G401.6 (cell line): ENCODE results near the gene ANKRD33B.
"Not testable (repeated sequence)": the region's sequence is repeated elsewhere in the genome, so short reads cannot be mapped to it uniquely, and the experiment has no call there.

Source experiments
- FAIRE-seq: peaks from 2 replicates; lab custom pipeline; 2012; peaks lifted over from hg19 to GRCh38; lab: Jason Lieb, UNC

Gene ANKRD33B

DNA sequence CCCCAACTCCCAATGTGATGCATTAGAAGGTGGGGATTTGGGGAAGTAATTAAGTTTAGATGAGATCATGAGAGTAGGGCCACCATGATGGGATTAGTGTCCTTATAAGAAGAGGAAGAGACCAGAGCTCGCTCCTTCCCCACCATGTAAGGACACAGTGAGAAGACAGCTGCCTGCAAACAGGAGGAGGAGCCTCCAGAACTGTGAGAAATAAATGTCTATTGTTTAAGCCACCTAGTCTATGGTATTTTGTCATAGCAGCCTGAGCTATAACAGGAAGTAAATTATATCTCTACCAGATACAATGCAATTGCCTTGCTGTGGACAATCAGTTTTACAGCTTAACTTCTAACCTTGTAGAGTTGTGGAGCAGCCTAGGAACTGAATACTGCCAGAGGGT, 58.0 kb downstream of the ANKRD33B start:
- FAIRE-seq = no peak

DNA sequence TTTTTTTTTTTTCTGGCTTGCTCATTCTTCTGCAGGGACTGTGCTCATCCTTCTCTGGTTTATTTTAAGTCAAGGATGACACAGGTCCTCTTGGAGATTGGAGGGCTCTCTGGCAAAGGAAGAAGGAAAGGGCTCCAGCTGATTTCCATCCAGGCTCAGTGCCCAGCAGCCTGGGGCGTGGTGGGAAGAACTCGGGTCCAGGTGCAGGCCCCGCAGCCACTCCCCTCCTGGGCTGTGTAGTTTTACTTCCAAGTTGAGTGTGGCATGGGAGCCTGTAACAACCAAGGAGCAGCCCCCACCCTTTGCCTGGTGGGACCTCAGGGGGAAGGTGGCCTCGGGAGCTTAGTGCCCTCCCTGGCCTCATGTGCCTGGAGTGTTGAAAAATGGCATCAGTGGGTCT, 58.9 kb downstream of the ANKRD33B start:
- FAIRE-seq = no peak

DNA sequence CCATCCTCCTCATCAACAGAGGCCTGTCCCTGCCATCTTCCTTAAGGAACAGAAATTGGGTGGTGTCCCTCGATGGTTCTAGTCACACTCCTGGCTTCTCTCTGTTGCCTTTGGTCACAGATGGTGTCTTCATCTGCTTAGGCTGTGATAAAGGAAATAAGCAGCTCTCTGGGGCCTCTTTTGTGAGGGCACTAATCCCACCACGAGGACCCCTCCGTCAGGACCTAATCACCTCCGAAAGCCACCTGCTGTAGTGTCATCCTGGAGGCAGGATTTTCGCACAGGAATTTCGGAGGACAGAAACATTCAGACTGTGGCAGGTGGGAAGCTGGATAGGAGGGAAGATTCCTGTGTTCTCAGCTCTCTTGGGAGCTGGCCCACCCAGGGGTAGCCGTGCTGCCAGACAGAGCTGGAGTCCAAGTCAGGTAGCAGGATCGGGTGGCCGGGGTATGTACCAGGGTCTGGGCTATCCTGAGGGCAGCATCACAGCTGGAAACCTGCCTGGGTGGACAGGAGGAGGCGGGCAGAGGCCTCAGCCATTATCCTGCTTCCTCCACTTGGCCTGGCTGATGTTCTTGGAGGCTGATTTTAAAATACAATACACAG, 59.5 kb downstream of the ANKRD33B start:
- no peak for FAIRE-seq

DNA sequence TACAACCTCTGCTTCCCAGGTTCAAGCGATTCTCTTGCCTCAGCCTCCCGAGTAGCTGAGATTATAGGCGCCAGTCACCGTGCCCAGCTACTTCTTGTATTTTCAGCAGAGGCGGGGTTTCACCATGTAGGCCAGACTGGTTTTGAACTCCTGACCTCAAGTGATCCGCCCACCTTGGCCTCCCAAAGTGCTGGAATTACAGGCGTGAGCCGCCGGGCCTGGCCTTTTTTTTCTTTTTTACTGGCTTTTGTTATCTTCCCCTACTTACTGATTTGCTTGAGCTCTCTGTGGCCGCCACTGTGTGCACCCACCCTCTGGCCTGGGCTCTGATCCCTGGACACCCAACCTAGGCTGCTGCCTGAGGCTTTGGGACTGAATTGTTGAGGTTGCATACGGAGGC, 60.3 kb downstream of the ANKRD33B start:
- FAIRE-seq = no peak

DNA sequence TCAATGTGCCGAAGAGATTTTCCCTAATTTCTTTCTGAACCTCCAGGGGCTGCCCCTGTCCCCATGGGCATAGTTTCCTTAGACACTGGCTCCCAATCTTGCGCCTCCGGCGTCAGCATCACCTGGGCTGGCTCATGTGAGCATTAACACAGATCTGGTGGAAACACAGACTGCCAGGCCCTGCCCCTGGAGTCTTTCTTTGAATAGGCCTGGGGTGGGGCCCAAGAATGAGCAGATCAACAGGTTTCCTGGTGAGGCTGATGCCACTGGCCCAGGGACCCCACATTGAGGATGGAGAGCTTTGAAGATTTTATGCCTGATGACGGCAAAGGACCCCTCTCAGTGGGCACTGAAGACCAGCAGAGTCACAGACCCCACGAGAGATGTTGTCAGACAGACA, 60.8 kb downstream of the ANKRD33B start:
- no peak for FAIRE-seq

DNA sequence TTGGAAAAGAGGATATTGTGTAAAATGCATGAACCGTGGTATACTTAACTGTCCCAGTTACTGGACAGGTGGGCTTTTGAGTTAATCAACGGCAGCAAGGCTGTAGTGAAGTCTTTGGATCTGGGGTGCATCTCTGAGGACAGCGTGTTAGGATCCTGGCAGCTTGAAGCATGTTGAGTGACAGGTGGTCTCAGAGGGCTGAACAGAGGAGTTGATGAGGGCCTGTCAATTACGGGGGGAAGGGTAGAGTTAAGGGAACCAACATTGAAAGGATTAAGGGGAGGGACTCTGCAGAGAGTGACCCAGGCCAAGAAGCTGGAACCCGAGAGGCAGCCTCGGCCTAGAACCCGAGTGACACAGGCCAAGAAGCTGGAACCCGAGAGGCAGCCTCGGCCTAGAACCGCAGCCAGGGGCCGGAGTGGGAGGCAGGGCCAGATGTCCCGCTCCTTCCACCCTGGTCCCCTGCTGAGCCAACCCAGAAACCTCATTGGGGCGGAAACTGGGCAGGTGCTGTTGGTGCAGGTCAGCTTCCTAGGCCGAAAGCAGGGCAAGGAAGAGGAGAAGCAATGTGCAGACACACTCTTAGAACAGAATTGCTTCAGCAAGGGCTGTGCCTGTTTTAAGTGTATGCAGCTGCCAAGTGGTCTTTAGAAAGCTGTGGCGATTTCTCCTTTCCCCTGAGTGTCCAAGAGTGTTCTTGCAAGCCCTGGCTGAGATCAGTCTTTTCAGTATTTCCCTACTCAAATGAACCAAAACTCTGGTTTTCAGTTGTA, 62.0 kb downstream of the ANKRD33B start:
- no peak for FAIRE-seq

DNA sequence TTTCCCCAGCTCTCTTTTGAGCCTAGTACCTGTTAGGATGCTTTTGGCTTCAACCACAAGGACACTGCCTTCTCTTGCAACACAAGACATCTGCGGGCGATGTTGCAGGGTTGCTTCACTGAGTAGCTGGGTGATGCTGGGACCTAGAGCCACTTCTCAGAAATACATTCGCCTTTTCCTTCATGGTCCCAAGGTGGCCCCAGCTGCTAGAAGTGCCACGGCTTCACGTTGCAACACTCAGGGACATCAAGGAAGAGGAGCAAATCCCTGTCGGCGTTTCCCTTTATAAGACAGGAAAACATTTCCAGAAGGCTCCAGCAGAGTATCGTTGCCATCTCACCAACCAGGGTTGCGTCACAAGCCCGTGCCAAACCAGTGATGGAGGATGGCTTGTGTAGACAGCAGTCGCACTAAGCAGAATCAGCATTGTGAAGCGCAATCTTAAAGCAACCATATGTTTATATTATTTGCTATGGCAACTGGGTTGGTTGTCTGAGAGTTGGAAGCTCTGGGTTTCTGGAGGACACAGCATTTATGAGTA, 62.7 kb downstream of the ANKRD33B start:
- no peak for FAIRE-seq

DNA sequence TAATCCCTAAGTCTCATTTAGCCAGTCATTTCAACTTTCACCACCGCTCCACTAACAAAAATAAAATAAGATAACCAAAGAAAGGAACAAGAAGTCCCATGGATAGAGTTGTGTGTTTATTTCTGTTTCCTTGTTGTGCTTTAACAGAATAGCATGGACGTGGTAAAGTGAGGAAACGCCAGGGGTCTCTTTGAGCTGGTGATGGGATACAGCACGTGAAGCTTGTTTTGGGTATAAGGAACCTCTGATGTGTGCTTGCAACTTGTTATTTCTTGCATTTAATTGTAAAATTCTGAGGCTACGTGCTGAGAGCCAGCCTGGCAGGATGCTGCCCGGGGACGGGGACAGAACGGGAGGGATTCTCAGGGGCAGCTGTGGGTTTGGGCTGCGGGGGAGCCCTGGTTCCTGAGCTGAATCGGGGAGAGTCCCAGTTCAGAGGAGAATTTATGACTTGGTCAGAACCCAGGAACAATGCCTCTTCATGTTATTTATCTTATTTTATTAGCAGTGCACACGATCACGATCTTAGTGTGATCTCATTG, 63.4 kb downstream of the ANKRD33B start:
- FAIRE-seq = no peak

DNA sequence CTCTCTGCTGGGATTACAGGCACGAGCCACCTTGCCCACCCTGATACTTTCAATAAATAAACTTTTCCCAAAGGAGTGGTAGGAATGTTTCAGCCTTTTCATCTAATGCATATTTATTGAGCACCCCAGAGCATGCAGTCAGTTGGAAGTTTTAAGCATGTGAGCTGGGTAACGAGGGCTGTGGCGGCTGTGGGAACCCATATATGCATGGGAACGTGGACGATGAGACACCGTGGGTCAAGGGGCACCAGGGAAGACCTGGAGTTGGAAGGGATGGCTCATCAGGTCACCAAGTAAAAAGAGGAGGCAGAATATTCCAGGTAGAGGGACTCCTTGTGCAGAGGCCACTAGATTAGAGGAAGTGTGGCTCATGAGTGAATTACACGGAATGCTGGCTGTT, 64.7 kb downstream of the ANKRD33B start:
- no peak for FAIRE-seq

DNA sequence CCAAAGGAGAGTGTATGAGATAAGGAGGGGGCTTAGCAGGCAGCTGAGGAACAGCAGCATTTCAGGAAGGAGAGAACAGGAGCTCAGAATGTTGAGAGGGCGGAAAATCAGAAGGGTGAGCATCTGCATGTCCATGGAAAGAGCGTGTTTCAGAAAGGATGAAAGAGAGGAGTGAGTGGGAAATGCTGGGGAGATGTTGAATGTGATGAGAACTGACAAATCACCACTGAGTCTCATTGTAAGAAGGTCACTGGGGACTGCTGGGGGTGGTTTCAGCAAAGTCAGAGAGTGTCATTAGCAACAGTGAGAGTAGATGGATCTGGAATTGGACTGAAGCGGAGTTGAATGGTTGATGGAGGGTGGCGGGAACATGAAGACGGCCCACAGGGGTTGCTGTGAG, 65.8 kb downstream of the ANKRD33B start:
- no peak for FAIRE-seq

DNA sequence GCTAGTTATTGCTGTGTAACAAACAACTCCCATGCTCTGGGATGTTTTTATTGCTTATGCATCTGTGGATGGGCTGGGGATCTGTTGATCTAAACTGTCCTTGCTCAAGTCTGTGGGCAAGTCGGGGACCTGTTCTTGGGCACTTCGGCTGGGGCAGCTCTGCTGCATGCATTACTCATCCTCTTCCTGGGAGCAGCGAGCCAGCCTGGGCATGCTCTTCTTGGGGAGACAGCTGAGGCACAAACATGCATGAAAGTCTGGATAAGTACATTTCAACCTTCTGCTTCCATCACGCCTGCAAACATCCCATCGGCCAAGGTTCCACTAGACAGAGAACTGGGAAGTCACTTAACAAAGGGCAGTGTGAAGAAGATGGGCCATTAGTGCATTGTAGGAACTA, 66.3 kb downstream of the ANKRD33B start:
- FAIRE-seq = no peak

DNA sequence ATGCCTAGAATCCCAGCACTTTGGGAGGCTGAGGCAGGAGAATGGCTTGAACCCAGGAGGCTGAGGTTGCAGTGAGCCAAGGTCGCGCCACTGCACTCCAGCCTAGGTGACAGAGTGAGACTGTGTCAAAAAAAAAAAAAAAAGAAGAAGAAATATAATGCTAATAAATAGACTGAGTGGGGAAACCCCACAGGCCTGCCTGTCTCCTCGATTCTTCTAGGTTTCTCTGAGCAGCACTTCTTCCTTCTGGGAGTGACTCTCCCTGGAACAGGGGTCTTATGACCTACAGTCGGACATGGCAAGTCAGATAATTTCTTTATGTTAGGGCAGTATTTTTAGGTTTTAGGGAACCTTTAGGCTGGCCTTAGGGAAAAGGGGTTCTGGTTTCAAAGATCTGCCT, 66.9 kb downstream of the ANKRD33B start:
- FAIRE-seq = not testable (repeated sequence)

DNA sequence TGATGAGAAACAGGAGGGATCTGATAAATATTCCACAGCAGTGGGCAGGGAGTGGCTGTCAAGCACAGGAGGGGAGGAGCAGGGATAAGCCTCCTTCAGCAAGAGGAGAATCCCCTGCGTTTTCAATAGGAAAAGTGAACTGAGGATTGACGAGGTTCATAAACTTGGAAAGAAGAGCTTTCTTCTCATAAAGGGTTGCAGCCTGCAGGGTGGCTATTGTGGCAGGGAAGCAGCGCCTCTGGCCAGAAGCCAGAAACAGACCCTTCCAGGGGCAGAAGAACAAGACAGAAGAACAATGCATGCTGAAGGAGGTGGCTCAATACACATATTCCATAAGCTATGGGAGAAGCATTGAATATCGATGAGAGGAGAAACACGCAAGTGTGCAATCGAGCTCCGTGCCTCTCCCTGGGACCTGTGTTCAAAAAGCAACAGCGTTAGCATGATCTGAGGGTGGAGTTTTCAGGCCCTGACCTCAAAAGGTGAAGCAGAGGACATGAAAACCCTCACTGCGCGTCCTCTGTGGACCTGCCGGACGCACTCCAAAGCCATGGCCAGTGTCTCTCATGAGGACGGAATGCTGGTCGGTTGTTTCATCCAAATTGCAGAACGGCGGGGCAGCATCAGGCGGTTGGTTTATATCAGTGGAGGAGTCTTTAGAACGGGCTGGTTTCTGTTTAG, 67.6 kb downstream of the ANKRD33B start:
- FAIRE-seq = no peak

DNA sequence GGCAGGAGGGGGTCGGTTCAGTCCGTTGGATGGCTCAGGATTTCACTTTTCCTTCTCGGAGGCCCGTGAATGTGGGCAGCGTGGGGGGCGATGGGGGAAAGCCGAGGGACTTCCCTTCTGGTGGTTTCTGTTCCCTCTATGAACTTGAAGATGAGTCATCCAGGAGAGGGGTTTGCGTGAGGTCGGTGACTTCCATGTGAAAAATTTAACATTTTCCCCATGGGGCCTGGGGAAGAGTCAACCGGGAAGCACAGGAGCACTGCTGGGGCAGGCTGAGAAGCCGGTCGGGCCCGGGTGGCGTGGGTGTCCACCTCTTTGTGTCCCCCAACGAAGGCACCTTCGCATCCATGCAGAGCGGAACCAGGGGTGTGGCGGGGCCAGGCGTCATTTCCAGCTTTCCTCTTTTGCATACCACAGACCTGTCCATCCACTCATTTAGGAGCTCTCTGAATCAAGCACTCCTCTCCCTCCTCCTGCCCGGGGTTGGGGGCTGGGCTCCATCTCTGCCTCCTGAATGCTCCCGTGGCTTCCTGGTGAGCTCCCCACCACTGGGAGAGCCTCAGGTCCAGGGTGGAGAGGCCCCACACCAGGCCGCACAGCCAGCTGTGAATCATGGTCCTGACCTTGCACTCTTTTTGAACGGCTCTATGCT, 68.4 kb downstream of the ANKRD33B start:
- FAIRE-seq = no peak

DNA sequence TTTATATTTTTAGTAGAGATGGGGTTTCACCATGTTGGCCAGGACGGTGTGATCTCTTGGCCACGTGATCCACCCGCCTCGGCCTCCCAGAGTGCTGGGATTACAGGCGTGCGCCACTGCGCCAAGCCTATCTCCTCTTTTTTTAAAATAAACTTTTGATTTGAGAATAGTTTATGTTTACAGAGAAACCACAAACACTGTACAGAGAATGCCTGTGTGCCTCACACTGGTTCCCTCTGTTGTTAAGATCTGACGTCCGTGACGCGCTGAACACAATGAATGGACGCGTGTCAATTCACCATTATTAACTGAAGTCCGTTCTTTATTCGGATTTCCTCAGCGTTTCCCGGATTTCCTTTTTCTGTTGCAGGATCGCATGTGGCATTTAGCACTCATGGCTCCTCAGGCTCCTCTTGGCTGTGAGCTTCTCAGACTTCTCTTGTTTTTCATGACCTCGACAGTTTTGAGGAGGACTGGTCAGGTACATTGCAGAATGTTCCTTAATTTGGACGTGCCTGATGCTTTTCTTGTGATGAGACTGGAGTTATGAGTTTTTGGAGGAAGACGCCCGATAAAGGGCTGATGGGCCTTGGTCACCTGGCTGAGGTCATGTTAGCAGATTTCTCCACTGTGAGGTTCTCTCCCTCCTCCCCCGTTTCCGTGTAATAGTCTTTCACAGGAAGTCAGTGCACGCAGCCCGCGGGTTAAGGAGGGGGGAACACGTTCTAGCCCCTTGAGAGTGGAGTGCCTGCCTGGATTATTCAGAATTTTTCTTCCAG, 69.6 kb downstream of the ANKRD33B start:
- no peak for FAIRE-seq

DNA sequence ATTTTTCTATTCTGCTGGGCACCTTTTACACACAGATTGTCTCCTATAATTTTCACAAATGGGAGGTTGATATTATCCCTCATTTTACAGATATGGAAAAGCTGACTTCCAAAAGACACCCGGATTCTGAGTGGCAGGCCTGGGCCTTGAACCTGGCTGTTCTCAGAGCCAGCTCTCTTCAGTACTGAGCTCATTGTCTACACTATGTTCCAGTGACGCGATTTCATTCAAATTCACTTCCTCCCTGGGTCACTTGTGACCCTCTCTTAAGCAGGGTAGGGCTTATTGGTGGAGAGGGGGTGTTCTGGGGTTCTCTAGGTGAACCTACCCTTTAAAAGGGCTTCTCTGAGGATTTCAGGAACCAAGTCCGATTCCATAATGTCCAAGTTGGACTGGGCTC, 70.2 kb downstream of the ANKRD33B start:
- no peak for FAIRE-seq

DNA sequence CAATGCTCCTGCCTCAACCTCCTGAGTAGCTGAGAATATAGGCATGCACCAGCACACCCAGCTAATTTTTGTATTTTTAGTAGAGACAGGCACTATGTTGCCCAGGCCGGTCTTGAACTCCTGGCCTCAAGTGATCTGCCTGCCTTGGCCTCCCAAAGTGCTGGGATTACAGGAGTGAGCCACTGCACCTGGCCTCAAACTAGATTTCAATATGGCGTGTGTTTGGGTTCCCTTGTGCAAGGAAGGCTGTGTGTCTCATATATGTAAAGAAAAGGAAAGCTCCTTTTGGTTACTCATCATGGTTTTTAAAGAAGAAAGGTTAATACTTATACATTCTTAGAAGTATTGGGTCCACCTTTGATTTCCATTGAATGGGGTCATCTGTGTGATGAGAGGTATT, 70.7 kb downstream of the ANKRD33B start:
- FAIRE-seq = no peak

DNA sequence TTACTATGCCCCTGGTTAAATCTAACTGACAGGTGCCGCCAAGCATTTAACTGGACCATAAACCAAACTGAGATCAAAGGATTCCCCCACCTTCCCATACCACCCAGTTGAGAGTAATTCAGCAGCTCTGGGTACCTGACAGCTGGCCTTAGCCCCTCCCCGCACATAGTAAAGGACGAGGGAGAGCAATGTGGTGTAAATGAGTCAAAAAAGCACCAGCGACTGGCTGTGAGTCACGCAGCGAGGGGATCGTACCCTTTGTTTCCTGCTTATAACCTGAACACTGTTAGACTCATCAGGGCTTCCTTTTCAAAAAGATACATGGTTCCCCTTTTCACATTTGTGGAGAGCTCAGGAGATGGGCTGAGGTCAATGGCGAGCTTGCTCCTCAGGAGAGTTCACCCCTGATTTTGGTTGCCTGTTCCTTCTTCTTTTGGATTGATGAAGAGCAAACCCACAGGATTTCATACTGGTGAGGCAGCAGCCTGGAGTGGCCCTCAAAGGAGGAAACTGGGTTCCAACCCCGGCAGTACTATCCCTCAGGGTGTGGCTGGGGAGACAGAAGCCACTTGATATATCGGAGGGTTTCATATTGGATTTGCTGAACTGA, 71.5 kb downstream of the ANKRD33B start:
- no peak for FAIRE-seq

DNA sequence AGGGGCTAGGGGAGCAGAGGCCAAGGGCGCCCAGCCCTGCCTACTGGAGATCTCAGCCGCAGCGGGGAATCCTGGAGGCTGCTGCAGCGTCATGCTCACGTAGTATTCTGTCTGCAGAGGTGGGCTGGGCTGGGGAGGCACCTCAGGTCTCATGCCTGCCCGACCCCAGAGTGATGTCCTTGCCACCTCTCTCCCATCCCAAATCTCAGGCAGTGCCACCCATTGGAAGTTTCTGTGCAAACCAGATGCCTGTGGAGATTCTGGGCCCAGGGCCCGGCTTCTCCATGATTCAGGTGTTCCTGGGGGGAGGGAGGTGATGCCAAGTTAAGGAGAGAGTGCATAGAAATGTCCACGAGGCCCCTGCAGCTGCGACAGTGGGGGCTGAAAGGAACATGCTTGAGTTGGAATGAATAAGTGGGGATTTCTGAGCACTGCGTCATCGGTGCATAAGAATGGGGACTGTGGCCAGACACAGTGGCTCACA, 72.0 kb downstream of the ANKRD33B start:
- FAIRE-seq = no peak

DNA sequence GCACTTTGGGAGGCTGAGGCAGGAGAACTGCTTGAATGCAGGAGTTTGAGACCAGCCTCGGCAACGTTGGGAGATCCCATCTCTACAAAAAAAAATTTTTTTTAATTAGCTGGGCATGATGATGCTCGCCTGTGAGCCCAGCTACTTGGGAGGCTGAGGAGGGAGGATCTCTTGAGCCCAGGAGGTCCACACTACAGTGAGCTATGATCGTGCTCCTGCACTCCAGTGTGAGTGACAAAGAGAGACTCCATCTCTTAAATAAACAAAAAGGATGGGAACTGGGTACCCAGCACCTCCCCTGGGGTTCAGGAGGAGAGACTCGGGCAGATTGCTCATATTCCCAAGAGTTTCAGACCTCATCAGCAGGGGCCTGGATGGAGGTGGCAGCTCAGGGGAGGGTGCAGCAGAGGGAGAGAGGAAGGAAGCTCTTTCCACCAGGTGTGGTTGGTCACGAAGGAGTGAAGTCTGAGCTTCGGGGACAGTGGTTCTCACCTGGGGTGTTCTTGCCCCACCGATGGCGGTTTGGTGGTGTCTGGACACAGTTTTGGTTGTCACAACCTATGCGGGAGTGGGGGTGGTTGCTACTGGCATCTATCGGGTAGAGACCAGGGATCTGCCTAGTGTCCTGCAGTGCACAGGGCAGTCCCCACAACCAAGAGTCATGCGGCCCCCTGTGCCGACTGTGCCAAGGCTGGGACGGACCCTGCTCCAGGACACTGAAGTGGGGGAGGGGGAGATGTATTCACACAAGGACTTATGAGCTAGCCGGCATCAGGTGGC, 72.7 kb downstream of the ANKRD33B start:
- no peak for FAIRE-seq
